Ovary (tissue), 9 donors: ENCODE data around the gene NPR1. TPM values are rescaled to one million over a fixed set of nuclear protein-coding genes. Genes with fewer than 3 reads are reported as not detected.

Experiments
- DNase-seq, 5 donors: peaks; one replicate each; pipeline ENCODE4 v3.0.0-alpha.2; 2019 to 2020
- H3K27ac ChIP-seq, 2 donors: fragments of 200-600 bp; one replicate each; pipeline versions ENCODE4 v1.5.1 to v1.8.0; 2019 to 2022
- H3K27me3 ChIP-seq: fragments of 200-600 bp; one replicate; pipeline ENCODE4 v1.8.0; 2022
- H3K36me3 ChIP-seq: fragments of 200-600 bp; sonication (generic); one replicate; pipeline ENCODE4 v1.5.1; 2019
- H3K4me1 ChIP-seq: one replicate; pipeline ENCODE4 v1.8.1; 2013; ENCODE audit warnings: mild to moderate bottlenecking, moderate library complexity; ENCODE audit not compliant: insufficient read depth
- H3K4me3 ChIP-seq: fragments of 200-600 bp; sonication (generic); one replicate; pipeline ENCODE4 v1.5.1; 2017
- H3K9me3 ChIP-seq, 2 donors: fragments of 200-600 bp in 1 of 2; sonication (generic) in 1 of 2; one replicate each; pipeline versions ENCODE4 v1.5.1 to v1.8.1; 2013 to 2019; ENCODE audit warnings: mild to moderate bottlenecking in 1 of 2, moderate library complexity in 1 of 2
- CTCF ChIP-seq, 3 donors: fragments of 450-650 bp in 2 of 3; fragments of 200-600 bp in 1 of 3; IDR thresholded peaks; one replicate each; pipeline versions ENCODE4 v1.5.1 to v1.8.0; 2016 to 2022; ENCODE audit warnings: antibody characterized with exemption in 3 of 3, mild to moderate bottlenecking in 1 of 3
- EP300 ChIP-seq: sonication (generic); formaldehyde crosslinking; IDR thresholded peaks from one replicate; pipeline ENCODE4 v1.6.1; 2017; ENCODE audit warnings: antibody characterized with exemption
- POLR2A ChIP-seq: fragments of 450-650 bp; IDR thresholded peaks from one replicate; pipeline ENCODE4 v1.6.1; 2017; ENCODE audit warnings: antibody characterized with exemption, mild to moderate bottlenecking, moderate library complexity
- WGBS, 3 donors: extraction: QIAGEN DNeasy Blood & Tissue Kit in 1 of 3; methylation state at CpG; one replicate each; pipeline versions ENCODE4 v1.1.5 to v1.1.7; 2013 to 2017; 5-methylcytosine and 5-hydroxymethylcytosine counted together
- intact Hi-C, 4 donors: fragments of 100-400 bp; cut with DNase I; formaldehyde crosslinking; loops; one replicate each; pipeline versions ENCODE4 v1.11.0 to v1.15.1; 2022 to 2023
- polyA plus RNA-seq, 2 donors: library from polyadenylated mRNA; stranded (reverse); fragments of 200-250 nt in 1 of 2; fragments of 350-450 nt in 1 of 2; fragmentation: Illumina TruSeq in 1 of 2; extraction: RNeasy Lipid Tissue Mini Kit (QIAGEN cat#74804) in 1 of 2; gene quantifications; one replicate each; pipeline ENCODE4 v1.2.3, GENCODE V29; 2013 to 2014
- total RNA-seq, 7 donors: library from RNA; depleted of rRNA in 2 of 7; stranded (reverse); fragments of >200 nt in 2 of 7; fragmentation: NEBNext Ultra II Directional in 3 of 7; extraction: Animal tissue kit (Norgen Biotek cat#: 25700) in 3 of 7; gene quantifications; one replicate each; pipeline versions ENCODE4 v1.1.0 to v1.2.4, GENCODE V29; 2016 to 2023
- donor health status: DM: no; HTN: no; CAD: no; lungs with moderate emphysema.
- donor health status: DM: no; HTN: no; CAD: no.
- donor health status: Bipolar disorder and iron deficiency.
- donor health status: DM: yes; HTN: yes; CAD: no.
- donor health status: DM: no; HTN: no; CAD: no.
- donor health status: DM: yes; HTN: yes; CAD: no.

The NPR1 gene
- total and polyA plus RNA-seq, 9 donors, result 20.6 to 96.5 (median 48.4) TPM

DNA sequence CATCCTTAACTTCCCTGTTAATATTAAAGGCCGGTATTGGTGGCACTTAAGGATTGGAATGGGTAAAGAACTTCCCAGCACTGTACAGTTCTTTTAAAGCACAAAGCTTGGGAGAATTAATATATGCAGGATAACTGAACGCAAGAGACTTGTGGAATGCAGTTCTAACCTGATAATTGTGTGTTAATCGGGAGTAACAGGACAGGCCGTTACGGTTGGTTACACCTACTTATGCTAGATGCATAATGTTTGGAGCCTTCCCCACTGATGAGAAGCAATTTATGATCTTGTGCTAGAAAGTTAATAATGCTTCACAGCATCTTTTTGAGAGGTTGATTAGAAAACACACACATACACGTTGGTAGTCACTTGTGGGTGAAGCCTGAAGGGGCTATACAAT, 37.6 kb upstream of the NPR1 start:
- no peak overlapping the region for H3K27ac ChIP-seq
- TF ChIP-seq POLR2A (no peak), EP300 (no peak), CTCF (IDR thresholded peaks at IDR 0.05) (no peak)
- WGBS, 3 donors, result 60 to 67% (median 61%) methylated on average over 6 of the region's 6 CpGs

GRCh38 chr1:153642161-153642560, 36.3 kb upstream of the NPR1 start:
- peaks cover 4% of the 10 kb centered on the region for H3K4me1 ChIP-seq
- no peak overlapping the region for H3K4me3 ChIP-seq
- H3K36me3 ChIP-seq, result no peaks in the 10 kb centered on the region
- TF ChIP-seq POLR2A (no peak), CTCF (IDR thresholded peaks at IDR 0.05) (no peak), EP300 (no peak)
- no peaks in the 10 kb centered on the region for H3K27me3 ChIP-seq
- intact Hi-C loops, result no loop called here
- WGBS, 3 donors, result 72 to 79% (median 78%) methylated on average over 11 of the region's 11 CpGs
- no peaks in the 10 kb centered on the region for H3K9me3 ChIP-seq
- no peak for DNase-seq
- no peak overlapping the region for H3K27ac ChIP-seq

More for the DNA sequence above, 37.6 kb upstream of the NPR1 start:
- intact Hi-C loops, result no loop called here
- H3K4me3 ChIP-seq, result no peak overlapping the region
- no peaks in the 10 kb centered on the region for H3K9me3 ChIP-seq
- no peaks in the 10 kb centered on the region for H3K27me3 ChIP-seq
- no peaks in the 10 kb centered on the region for H3K36me3 ChIP-seq
- DNase-seq, result no peak
- H3K4me1 ChIP-seq, result peaks cover 11% of the 10 kb centered on the region

DNA sequence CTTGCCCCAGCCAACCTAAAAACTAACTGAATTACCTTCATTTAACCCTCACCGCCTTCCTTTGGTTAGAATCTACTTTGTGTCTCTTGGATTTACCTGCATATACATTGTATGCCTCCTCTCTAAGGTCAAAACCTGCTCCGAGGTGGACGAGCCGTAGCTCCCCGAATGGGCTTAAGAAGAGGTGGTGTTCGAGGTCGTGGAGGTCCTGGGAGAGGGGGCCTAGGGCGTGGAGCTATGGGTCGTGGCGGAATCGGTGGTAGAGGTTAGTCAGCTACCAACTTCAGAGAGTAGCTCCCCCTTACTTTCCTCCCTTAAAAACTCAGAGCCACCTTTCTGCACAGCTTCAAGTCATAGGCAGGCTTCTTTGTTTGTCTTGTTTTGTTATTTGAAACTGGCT, 35.4 kb upstream of the NPR1 start:
- WGBS, 3 donors, result 79 to 86% (median 81%) methylated on average over 11 of the region's 11 CpGs
- Histone ChIP-seq H3K4me3 (no peak overlapping the region), H3K9me3 (no peaks in the 10 kb centered on the region), H3K4me1 (peaks cover 3% of the 10 kb centered on the region), H3K36me3 (no peaks in the 10 kb centered on the region), H3K27me3 (no peaks in the 10 kb centered on the region), H3K27ac (no peak overlapping the region)
- intact Hi-C loops, result no loop called here
- no peak for DNase-seq
- TF ChIP-seq CTCF (IDR thresholded peaks at IDR 0.05), result no peak
- TF ChIP-seq POLR2A, result no peak
- TF ChIP-seq EP300, result no peak

- H3K27ac ChIP-seq, result peak overlapping the region in 1 of 2 donors; percentile 6
- DNase-seq, result no peak
- no peak overlapping the region for H3K4me3 ChIP-seq
- H3K9me3 ChIP-seq, result no peaks in the 10 kb centered on the region
- no peaks in the 10 kb centered on the region for H3K27me3 ChIP-seq
- TF ChIP-seq EP300, result no peak
- H3K4me1 ChIP-seq, result peaks cover 3% of the 10 kb centered on the region
- no peaks in the 10 kb centered on the region for H3K36me3 ChIP-seq
- intact Hi-C loops, result no loop called here
Observed at GRCh38 chr1:153643816-153644215, 34.7 kb upstream of the NPR1 start.

GRCh38 chr1:153646672-153647345, 31.7 kb upstream of the NPR1 start:
- no peak overlapping the region for H3K27ac ChIP-seq
- 80 to 91% (median 81%) methylated on average over 5 of the region's 5 CpGs for whole genome bisulfite sequencing, 3 donors
- intact Hi-C loops, result no loop called here
- no peak overlapping the region for H3K4me3 ChIP-seq
- TF ChIP-seq EP300, result no peak
- TF ChIP-seq CTCF (IDR thresholded peaks at IDR 0.05), result no peak
- no peak for TF ChIP-seq POLR2A
- H3K4me1 ChIP-seq, result peaks cover 3% of the 10 kb centered on the region
- H3K36me3 ChIP-seq, result no peaks in the 10 kb centered on the region
- no peaks in the 10 kb centered on the region for H3K27me3 ChIP-seq
- no peaks in the 10 kb centered on the region for H3K9me3 ChIP-seq
- DNase-seq, result peak in 1 of 5 donors; percentile 25
